H1 (cell line): Measurements from ENCODE around the gene ELAVL2. TPM values are rescaled to one million over a fixed set of nuclear protein-coding genes. Genes with fewer than 3 reads are reported as not detected.

ENCODE experiments used
- CTCF ChIA-PET: fragments of 300-600 bp; sonication (Branson Sonifier 250); formaldehyde crosslinking; loops from one replicate; lab custom pipeline; 2021; ENCODE audit not compliant: partially characterized antibody; lab: Charles Lee
- POLR2A ChIA-PET: fragments of 300-600 bp; sonication (Branson Sonifier 250); formaldehyde crosslinking; loops from one replicate; lab custom pipeline; 2021; ENCODE audit warnings: inconsistent platforms; ENCODE audit not compliant: partially characterized antibody; lab: Charles Lee
- DNase-seq, 2 experiments: peaks; one replicate each; pipeline versions ENCODE4 v3.0.0 to v3.0.0-alpha.2; 2010 to 2022; ENCODE audit warnings: low spot score in 2 of 2, low read depth in 1 of 2, mixed read lengths in 1 of 2
- FAIRE-seq: peaks from 2 replicates; lab custom pipeline; 2011; peaks lifted over from hg19 to GRCh38; lab: Jason Lieb, UNC
- H2AFZ ChIP-seq: 2 replicates; pipeline ENCODE4 v1.8.1; 2012; ENCODE audit warnings: low read length, inconsistent platforms
- H2AK5ac ChIP-seq: 2 replicates; pipeline ENCODE4 v1.6.1; 2013; ENCODE audit warnings: low read depth, low read length
- H2BK120ac ChIP-seq: replicated peaks from 2 replicates; pipeline ENCODE3; 2013; ENCODE audit warnings: low read depth, low read length, inconsistent platforms
- H2BK12ac ChIP-seq: 2 replicates; pipeline ENCODE4 v1.6.1; 2013; ENCODE audit warnings: low read depth, low read length
- H2BK15ac ChIP-seq: 2 replicates; pipeline ENCODE4 v1.6.1; 2013; ENCODE audit warnings: low read length
- H2BK20ac ChIP-seq: 2 replicates; pipeline ENCODE4 v1.6.1; 2013; ENCODE audit warnings: low read length
- H2BK5ac ChIP-seq: 2 replicates; pipeline ENCODE4 v1.6.1; 2013; ENCODE audit warnings: low read depth, low read length
- H3K14ac ChIP-seq: 2 replicates; pipeline ENCODE4 v1.6.1; 2013; ENCODE audit warnings: inconsistent platforms; ENCODE audit not compliant: insufficient read length
- H3K18ac ChIP-seq: 2 replicates; pipeline ENCODE4 v1.6.1; 2013; ENCODE audit warnings: low read length; ENCODE audit errors: extremely low read depth
- H3K23ac ChIP-seq: 2 replicates; pipeline ENCODE4 v1.6.1; 2013; ENCODE audit warnings: inconsistent platforms; ENCODE audit not compliant: insufficient read length
- H3K23me2 ChIP-seq: 2 replicates; pipeline ENCODE4 v1.6.1; 2013; ENCODE audit warnings: low read depth, low read length
- H3K27ac ChIP-seq: 2 replicates; pipeline ENCODE4 v1.6.1; 2011; ENCODE audit warnings: low read depth, low read length, inconsistent platforms
- H3K27me3 ChIP-seq, 4 experiments: replicated peaks in 1 of 4; 1 replicate in 1 of 4; 2 replicates in 3 of 4; pipeline versions ENCODE4 v1.6.1 to v1.8.1; 2011 to 2013; ENCODE audit warnings: low read length in 3 of 4, mild to moderate bottlenecking in 3 of 4, inconsistent platforms in 2 of 4, mixed read lengths in 2 of 4, moderate library complexity in 1 of 4; ENCODE audit not compliant: control insufficient read depth in 3 of 4, insufficient read depth in 3 of 4; ENCODE audit errors: extremely low read depth in 1 of 4
- H3K36me3 ChIP-seq, 4 experiments: 2 replicates each; pipeline versions ENCODE4 v1.6.1 to v1.8.1; 2011 to 2013; ENCODE audit warnings: mild to moderate bottlenecking in 4 of 4, low read length in 3 of 4, moderate library complexity in 2 of 4, control low read depth in 1 of 4, inconsistent platforms in 1 of 4; ENCODE audit not compliant: insufficient read depth in 4 of 4, control insufficient read depth in 2 of 4
- H3K4ac ChIP-seq: replicated peaks from 2 replicates; pipeline ENCODE3; 2013; ENCODE audit warnings: low read length, low read depth, mixed read lengths, inconsistent platforms; ENCODE audit not compliant: insufficient read length
- H3K4me1 ChIP-seq, 4 experiments: replicated peaks in 1 of 4; 1 replicate in 1 of 4; 2 replicates in 3 of 4; pipeline versions ENCODE4 v1.6.1 to v1.8.1; 2011 to 2013; ENCODE audit warnings: low read length in 3 of 4, inconsistent platforms in 2 of 4, mixed read lengths in 1 of 4; ENCODE audit not compliant: insufficient read depth in 4 of 4, control insufficient read depth in 3 of 4
- H3K4me2 ChIP-seq, 2 experiments: 2 replicates each; pipeline versions ENCODE4 v1.6.1 to v1.8.1; 2011 to 2013; ENCODE audit warnings: low read depth in 2 of 2, low read length in 2 of 2, control low read depth in 1 of 2, inconsistent platforms in 1 of 2, mild to moderate bottlenecking in 1 of 2; ENCODE audit not compliant: insufficient read depth in 1 of 2
- H3K4me3 ChIP-seq, 4 experiments: fragments of 200-600, 300-600 bp in 1 of 4; sonication (generic), shearing (Covaris generic), sonication (Bioruptor Twin) in 1 of 4; 2 replicates each; pipeline versions ENCODE4 v1.5.1 to v1.8.1; 2011 to 2016; ENCODE audit warnings: low read length in 4 of 4, low read depth in 3 of 4, control low read depth in 2 of 4, inconsistent platforms in 2 of 4, mild to moderate bottlenecking in 2 of 4, mixed read lengths in 1 of 4, moderate library complexity in 1 of 4; ENCODE audit not compliant: insufficient read depth in 2 of 4; ENCODE audit errors: extremely low read depth in 1 of 4
- H3K56ac ChIP-seq: replicated peaks from 2 replicates; pipeline ENCODE3; 2013; ENCODE audit warnings: low read depth, mild to moderate bottlenecking, mixed read lengths, low read length, inconsistent platforms; ENCODE audit not compliant: insufficient read length
- H3K79me1 ChIP-seq: 2 replicates; pipeline ENCODE4 v1.6.1; 2013; ENCODE audit warnings: low read depth, low read length, control low read depth
- H3K79me2 ChIP-seq, 2 experiments: 2 replicates each; pipeline versions ENCODE4 v1.6.1 to v1.8.1; 2012 to 2013; ENCODE audit warnings: low read length in 2 of 2, mild to moderate bottlenecking in 2 of 2, inconsistent platforms in 1 of 2; ENCODE audit not compliant: insufficient read depth in 2 of 2, control insufficient read depth in 1 of 2
- H3K9ac ChIP-seq, 4 experiments: replicated peaks in 1 of 4; 1 replicate in 1 of 4; 2 replicates in 3 of 4; pipeline versions ENCODE4 v1.6.1 to v1.8.1; 2011 to 2013; ENCODE audit warnings: low read depth in 3 of 4, low read length in 3 of 4, control low read depth in 2 of 4, mild to moderate bottlenecking in 2 of 4, moderate library complexity in 2 of 4, inconsistent platforms in 1 of 4; ENCODE audit errors: extremely low read depth in 1 of 4
- H3K9me3 ChIP-seq, 2 experiments: 2 replicates each; pipeline versions ENCODE4 v1.6.1 to v1.8.1; 2012 to 2013; ENCODE audit warnings: mild to moderate bottlenecking in 2 of 2, moderate library complexity in 2 of 2, control low read depth in 1 of 2, inconsistent platforms in 1 of 2, low read depth in 1 of 2, low read length in 1 of 2, mixed read lengths in 1 of 2; ENCODE audit not compliant: insufficient read depth in 2 of 2
- H4K20me1 ChIP-seq, 2 experiments: replicated peaks in 1 of 2; 2 replicates each; pipeline versions ENCODE3 to v1.8.1; 2011 to 2013; ENCODE audit warnings: inconsistent platforms in 2 of 2, low read length in 2 of 2, mild to moderate bottlenecking in 1 of 2; ENCODE audit not compliant: insufficient read depth in 2 of 2, control insufficient read depth in 1 of 2
- H4K5ac ChIP-seq: 2 replicates; pipeline ENCODE4 v1.6.1; 2013; ENCODE audit warnings: low read length, low read depth, mixed read lengths, inconsistent platforms; ENCODE audit not compliant: insufficient read length
- H4K8ac ChIP-seq: 2 replicates; pipeline ENCODE4 v1.8.0; 2013; ENCODE audit warnings: mild to moderate bottlenecking, moderate library complexity, low read length, inconsistent platforms; ENCODE audit not compliant: insufficient read depth; ENCODE audit errors: extremely low read depth
- H4K91ac ChIP-seq: replicated peaks from 2 replicates; pipeline ENCODE3; 2013; ENCODE audit warnings: low read length, mixed read lengths, inconsistent platforms; ENCODE audit not compliant: insufficient read length
- CBX8 ChIP-seq: fragments of 300-800, 300-1000 bp; sonication (generic); IDR thresholded peaks from 2 replicates; pipeline ENCODE4 v1.7.1; 2016; ENCODE audit warnings: low read depth, low read length, borderline replicate concordance
- JUND ChIP-seq: IDR thresholded peaks from 2 replicates; pipeline ENCODE4 v1.6.1; 2011; ENCODE audit warnings: mild to moderate bottlenecking, improper control_type of control experiment, low read length
- NANOG ChIP-seq: IDR thresholded peaks from 2 replicates; pipeline ENCODE4 v1.6.1; 2011; ENCODE audit warnings: low read length, low read depth, mild to moderate bottlenecking, inconsistent platforms; ENCODE audit not compliant: insufficient read depth, poor library complexity, severe bottlenecking
- SP1 ChIP-seq: IDR thresholded peaks from 2 replicates; pipeline ENCODE4 v1.6.1; 2011; ENCODE audit warnings: low read depth, low read length
- TBP ChIP-seq: IDR thresholded peaks from 2 replicates; pipeline ENCODE4 v1.6.1; 2011; ENCODE audit warnings: low read depth, low read length, improper control_type of control experiment
- ZNF274 ChIP-seq: IDR thresholded peaks from 2 replicates; pipeline ENCODE4 v1.7.0; 2012; ENCODE audit warnings: low read length, borderline replicate concordance; ENCODE audit errors: extremely low read depth
- WGBS, 2 experiments: shearing (Covaris generic) in 1 of 2; methylation state at CpG; one replicate each; pipeline versions ENCODE4 v1.1.6 to v1.1.7; 2013 to 2015; ENCODE audit warnings: low lambda C conversion rate in 2 of 2, mixed read lengths in 2 of 2, inconsistent platforms in 1 of 2, low coverage in 1 of 2, missing lambda C conversion rate in 1 of 2; ENCODE audit not compliant: insufficient replicate concordance in 2 of 2, insufficient coverage in 1 of 2, insufficient read length in 1 of 2; ENCODE audit errors: extremely low coverage in 1 of 2, missing lambda C conversion rate in 1 of 2; 5-methylcytosine and 5-hydroxymethylcytosine counted together
- polyA plus RNA-seq, 7 experiments: library from polyadenylated mRNA; depleted of rRNA in 3 of 7; stranded (reverse) in 5 of 7; unstranded in 2 of 7; fragments of >200 nt in 5 of 7; fragments of 200-250 nt in 2 of 7; gene quantifications; 1 replicate in 5 of 7; 2 replicates in 1 of 7; 4 replicates in 1 of 7; pipeline versions ENCODE4 v1.2.1 to v1.2.3, GENCODE V29; 2011 to 2013; ENCODE audit warnings: missing spikeins in 2 of 7, mixed read lengths in 2 of 7
- total RNA-seq: library from RNA; stranded (reverse); fragmentation: NEBNext Ultra II Directional; extraction: Animal tissue kit (Norgen Biotek cat#: 25700); gene quantifications from 2 replicates; pipeline ENCODE4 v1.2.1, GENCODE V29; 2021
- TF ChIP-seq, protein P1 (sequence below): IDR thresholded peaks from 2 replicates; pipeline ENCODE4 v1.6.1; 2011; ENCODE audit warnings: low read depth, mild to moderate bottlenecking, low read length; ENCODE audit not compliant: insufficient read depth

Gene ELAVL2
- total and polyA plus RNA-seq, 2 of the 8 experiments (the other 6 are each of a cell fraction or from before 2014, with no cell fraction given) = 4.9 to 21.9 TPM

DNA sequence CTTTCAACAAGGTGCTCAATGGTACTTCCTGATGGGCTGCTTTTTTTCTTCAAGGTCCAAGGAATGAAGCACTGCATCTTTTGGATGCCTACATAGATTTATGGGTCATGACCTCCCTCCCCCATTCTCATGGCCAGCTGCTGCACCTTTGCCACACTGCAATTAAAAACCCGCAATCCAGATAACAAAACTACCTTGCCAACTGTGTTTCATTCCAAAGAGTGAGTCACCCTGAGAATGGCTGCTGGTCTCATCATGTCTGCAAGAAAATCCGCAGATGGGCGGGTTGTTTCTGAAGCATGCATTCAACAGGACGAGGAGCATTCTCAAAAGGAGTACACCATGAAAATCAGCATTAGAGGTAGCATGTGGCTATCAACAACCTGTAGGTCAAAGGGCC lies 139.8 kb downstream of the ELAVL2 start:
- Histone ChIP-seq H3K56ac (no peak overlapping the region), H3K23ac (no peak overlapping the region), H3K14ac (no peak overlapping the region), H3K4me3 (no peak overlapping the region), H3K36me3 (no peaks in the 10 kb centered on the region; a peak in 3 of 8 replicates), H2BK5ac (no peak overlapping the region), H3K23me2 (no peaks in the 10 kb centered on the region), H3K79me2 (peaks cover 0 to 3% of the 10 kb centered on the region in 2 experiments; a peak in 1 of 4 replicates), H3K4ac (no peak overlapping the region), H3K9ac (no peak overlapping the region), H2BK12ac (no peak overlapping the region), H3K27ac (no peak overlapping the region), H2BK20ac (no peak overlapping the region), H2BK120ac (no peak overlapping the region), H4K20me1 (no peaks in the 10 kb centered on the region), H3K9me3 (no peaks in the 10 kb centered on the region), H4K5ac (no peak overlapping the region), H2AK5ac (no peak overlapping the region), H4K91ac (no peak overlapping the region), H3K79me1 (no peaks in the 10 kb centered on the region; the same call in 1 of the 2 replicates), H3K4me2 (no peak overlapping the region), H2AFZ (no peak overlapping the region), H4K8ac (peak overlapping the region; percentile 45; the same call in 1 of the 2 replicates), H3K27me3 (no peaks in the 10 kb centered on the region), H3K18ac (no peak overlapping the region), H2BK15ac (no peak overlapping the region), H3K4me1 (peaks cover 5 to 39% (median 12%) of the 10 kb centered on the region in 4 experiments; a peak in 6 of 7 replicates)
- no peak for DNase-seq
- ChIA-PET POLR2A (no interaction called here), CTCF (no interaction called here)
- no peak for FAIRE-seq
- TF ChIP-seq, protein P1, sequence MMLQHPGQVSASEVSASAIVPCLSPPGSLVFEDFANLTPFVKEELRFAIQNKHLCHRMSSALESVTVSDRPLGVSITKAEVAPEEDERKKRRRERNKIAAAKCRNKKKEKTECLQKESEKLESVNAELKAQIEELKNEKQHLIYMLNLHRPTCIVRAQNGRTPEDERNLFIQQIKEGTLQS = no peak
- TF ChIP-seq NANOG = no peak
- TF ChIP-seq CBX8 = no peak
- peak; percentile 74; the same call in 1 of the 2 replicates for TF ChIP-seq JUND
- TF ChIP-seq SP1 = no peak
- no peak for TF ChIP-seq TBP
- TF ChIP-seq ZNF274 = no peak
- WGBS, 2 experiments = 81% methylated on average over 4 of the region's 4 CpGs; no CpG with 5 or more reads in 1 of the 2 experiments
